Esophagus muscularis mucosa (tissue), 3 donors: ENCODE results near the gene POU2F1.

Experiments
- POLR2A ChIP-seq: fragments of 450-650 bp; IDR thresholded peaks from one replicate; pipeline ENCODE4 v1.6.1; 2017; ENCODE audit warnings: antibody characterized with exemption, moderate library complexity, mild to moderate bottlenecking, low read depth
- TF ChIP-seq, protein P1 (sequence below), 3 experiments: fragments of 200-600 bp in 2 of 3; fragments of 450-650 bp in 1 of 3; sonication (generic) in 2 of 3; IDR thresholded peaks; one replicate each; pipeline ENCODE4 v1.5.1; 2017 to 2019; ENCODE audit warnings: antibody characterized with exemption in 3 of 3, mild to moderate bottlenecking in 2 of 3, moderate library complexity in 1 of 3

DNA sequence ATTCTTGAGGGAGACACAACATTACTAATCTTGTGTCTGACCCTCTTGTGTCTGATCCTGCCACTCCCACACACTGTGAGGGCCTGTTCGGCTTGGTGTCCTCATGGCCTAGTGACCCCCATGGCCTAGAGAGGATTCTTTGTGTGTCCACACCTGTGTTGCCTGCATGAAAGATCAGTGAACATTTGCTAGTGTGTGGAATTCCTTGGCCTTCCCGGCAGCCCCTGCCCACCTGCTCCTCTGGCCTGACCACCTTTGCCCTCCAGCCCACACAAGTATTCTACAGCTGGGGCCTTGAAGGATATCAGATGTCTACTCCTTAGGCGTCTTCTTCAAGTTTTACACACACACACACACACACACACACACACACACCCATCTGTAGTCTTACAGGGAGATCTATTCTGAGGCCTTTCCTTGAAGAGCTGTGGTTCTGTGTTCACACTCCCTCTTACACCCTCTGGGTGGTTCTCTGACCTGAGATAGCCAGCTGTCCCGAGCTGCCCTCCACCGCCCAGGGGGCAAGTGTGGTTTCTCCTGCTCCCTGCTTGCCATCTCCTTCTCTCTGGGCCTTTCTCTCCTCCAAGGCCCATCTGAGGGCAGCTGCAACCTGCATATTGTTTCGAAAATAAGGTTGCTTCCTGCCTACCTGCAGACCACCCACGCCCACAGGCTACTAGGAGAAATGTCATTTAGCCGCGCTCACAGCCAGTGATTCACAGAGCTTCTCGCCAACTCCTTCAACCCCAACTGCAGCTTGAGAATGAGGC lies 252.3 kb downstream of the POU2F1 start:
- TF ChIP-seq, protein P1, sequence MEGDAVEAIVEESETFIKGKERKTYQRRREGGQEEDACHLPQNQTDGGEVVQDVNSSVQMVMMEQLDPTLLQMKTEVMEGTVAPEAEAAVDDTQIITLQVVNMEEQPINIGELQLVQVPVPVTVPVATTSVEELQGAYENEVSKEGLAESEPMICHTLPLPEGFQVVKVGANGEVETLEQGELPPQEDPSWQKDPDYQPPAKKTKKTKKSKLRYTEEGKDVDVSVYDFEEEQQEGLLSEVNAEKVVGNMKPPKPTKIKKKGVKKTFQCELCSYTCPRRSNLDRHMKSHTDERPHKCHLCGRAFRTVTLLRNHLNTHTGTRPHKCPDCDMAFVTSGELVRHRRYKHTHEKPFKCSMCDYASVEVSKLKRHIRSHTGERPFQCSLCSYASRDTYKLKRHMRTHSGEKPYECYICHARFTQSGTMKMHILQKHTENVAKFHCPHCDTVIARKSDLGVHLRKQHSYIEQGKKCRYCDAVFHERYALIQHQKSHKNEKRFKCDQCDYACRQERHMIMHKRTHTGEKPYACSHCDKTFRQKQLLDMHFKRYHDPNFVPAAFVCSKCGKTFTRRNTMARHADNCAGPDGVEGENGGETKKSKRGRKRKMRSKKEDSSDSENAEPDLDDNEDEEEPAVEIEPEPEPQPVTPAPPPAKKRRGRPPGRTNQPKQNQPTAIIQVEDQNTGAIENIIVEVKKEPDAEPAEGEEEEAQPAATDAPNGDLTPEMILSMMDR (IDR thresholded peaks at IDR 0.05), result no peak
- TF ChIP-seq POLR2A, result no peak
